ENCODE data around the gene SYDE2.
"Not testable (repeated sequence)": the region's sequence is repeated elsewhere in the genome, so short reads cannot be mapped to it uniquely, and the experiment has no call there.

Gene SYDE2

DNA sequence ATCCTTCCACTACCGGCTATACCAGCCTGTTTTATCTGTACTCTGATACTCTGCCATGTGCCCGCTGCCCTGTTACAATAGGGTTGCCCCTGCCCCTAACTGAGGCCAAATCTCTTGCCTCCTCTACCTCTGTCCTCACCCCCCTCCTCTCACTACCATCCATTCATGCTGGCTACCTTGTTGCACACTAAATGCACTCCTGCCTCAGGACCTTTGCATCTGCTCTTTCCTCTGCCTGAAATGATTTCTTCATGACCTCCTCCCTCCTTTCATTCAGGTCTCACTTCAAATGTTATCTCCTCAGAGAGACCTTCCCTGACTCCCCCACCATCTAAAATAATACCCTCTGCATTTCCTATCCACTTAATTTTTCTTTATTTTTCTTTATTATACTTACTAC lies 7.7 kb upstream of the SYDE2 start:
- no peak for DNase-seq

DNA sequence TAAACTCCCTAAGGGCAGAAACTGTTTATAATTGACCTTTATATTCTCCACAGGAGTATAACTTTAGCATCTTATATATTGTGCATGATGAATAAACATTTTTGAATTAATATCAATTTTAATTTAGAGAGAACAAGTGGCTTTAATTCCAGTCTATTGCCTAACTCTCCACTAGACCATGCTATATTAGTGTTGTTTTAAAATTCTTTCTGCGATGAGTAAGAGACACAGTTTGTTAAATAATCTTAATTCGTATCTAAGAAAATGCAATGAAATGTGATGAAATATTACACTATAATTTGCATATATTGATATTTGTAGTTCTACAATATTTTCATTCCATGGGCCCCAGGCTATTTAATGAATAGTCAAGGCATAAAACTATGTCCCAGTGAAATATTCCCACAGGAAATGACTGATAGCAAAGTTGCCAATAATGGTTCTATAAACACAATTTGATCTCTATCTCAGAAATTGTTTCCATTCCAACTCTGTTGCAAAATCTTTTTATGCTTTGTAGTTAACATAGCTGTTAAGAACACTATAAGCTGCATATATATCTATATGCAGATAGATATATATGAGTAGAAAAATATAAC lies 2.9 kb upstream of the SYDE2 start:
- DNase-seq, result peak; percentile 54

GRCh38 chr1:85202864-85203255 lies 2.0 kb upstream of the SYDE2 start:
- DNase-seq, result no peak

DNA sequence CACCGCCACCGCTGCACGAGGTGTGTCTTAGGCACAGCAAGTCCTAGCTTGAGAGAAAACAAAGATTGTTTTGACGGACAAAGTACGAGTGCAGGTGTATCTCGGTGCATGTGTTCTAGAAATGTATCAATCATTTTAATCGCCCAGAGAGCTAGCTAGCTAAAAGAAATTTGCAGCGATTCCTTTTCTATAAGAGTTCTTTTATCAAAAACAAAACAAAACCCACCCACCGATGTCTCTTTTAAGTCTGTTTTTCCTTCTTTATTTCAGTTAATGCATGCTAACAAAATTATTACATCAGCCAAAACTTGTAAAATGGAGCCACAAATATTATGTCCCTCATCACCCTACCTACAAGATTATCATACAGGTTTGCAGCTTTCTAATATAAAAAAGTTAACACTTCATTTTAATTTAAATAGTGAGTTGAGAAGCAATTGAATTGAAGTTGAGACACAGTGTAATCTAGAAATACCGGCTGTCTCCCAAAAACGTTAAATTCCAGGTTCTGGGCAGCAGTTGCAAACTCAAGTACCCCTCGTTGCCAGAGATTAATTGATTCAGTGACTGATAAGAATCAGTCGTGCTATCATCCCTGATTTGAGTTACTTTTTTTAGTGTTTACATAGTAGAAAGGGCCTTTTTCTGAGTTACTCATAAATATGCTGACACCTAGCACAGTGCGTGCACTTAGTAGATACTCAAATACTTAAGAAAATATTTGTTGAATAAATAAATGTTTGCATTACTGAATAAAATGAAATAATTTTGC lies 1.5 kb upstream of the SYDE2 start:
- no peak for DNase-seq

DNA sequence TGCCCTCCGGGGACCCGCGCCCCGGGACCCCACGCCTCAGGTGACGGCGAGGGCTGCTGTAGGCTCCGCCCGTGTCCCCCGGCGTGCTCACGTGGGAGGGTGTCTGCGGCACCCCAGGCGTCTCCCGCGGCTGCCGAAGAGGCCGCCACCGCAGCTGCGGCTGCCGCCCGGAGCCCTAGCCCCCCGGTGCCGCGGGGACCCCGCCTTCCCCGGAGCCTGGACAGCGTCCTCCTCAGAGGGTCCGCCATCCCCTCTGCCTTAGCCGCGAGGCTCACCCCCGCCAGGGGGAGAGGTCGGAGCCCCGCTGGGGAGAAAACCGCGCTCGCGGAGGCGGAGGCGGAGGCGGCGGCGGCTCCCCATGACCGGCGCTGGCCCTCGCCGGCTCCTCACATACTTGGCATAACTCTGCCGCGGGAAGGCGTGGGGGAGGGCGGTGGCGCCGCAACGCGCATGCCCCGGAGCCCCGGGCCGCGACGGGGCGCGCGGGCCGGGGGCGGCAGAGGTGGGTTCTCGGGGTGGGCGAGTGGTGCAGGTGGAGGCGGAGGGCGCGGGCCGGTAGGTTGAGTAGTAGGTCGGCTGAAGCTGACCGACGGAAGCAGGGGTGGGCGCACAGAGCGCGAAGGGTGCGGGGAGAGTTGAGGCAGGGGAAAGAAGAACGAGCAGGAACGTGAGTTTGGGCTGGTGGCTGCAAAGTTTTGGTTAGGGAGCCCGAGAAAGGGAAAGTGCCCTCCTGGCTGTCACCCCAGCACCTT lies 700 bp upstream of the SYDE2 start:
- DNase-seq, result peak; percentile 79

DNA sequence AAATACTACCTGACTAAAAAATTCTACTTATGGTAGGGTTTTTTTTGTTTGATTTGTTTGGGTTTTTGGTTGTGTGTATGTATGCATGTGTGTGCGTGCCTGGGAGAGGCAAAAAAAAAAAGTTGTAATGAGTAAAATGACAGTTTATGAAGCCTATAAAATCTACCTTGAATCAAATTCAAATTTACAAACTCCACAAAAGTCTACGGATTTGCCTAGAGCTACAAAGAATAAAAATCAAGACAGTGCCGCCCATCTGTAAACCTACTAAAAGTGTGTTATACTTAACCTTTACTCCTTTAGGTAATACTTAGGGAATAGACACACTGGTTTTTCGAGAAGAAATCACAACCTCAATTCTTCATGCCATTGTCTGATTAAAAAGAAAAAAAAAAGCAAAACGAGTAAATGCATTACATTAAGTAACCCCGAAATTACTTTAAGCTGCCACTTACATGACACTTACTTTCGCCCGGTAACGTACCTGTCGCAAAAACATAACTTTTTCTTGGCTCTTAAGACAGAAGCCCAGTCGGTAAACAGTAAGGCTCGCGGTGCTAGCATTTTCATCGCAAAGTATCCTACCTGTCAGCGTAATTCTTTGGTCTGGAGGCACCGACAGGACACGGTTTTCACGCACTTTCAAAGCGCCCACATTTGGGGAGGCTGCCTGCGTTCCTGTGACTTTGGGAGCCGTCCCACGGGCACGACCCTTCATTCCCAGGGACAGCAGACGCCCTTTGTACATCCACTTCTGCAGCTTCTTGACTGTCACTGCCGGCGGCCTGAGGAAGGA lies 951 bp downstream of the SYDE2 start:
- no peak for DNase-seq

DNA sequence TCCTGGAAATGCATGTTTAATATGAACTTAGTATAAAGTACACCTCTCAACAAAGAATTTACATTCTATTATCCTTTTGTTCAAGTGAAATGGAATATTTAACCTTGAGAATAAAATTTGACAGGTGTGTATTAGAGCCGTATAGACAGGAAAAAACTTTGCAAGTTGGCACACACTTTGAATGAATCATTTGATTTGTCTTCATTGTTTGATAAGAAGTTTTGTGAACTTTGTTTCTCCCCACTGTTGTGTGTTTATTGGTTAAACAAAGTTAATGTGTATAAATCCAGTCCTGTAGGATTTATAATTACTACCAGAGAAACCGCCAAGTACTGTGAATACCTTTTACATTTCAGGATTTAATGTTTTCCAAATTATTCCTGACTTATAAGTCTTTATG lies 2.0 kb downstream of the SYDE2 start:
- no peak for DNase-seq

- no peak for DNase-seq
These were observed 4.5 kb downstream of the SYDE2 start for GRCh38 chr1:85196358-85196757.

DNA sequence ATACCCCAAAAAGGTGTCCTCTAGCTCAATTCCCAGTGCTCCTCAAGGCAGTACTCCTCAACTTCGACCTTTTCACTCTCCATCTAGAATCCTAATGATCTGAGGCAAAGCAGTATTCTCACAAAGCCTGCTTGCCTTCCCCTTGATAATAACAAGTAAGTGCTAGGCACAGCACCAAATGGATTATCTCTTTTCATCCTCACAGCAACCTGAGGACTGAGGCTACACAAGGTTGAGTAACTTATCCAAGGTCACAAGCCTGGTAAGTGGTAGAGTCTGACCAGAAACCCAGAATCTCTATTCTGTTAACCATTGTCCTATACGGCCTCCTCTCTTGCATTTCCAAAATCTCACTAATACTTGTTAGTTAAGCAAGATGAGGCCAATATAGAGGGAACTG lies 5.1 kb downstream of the SYDE2 start:
- DNase-seq, result no peak

DNA sequence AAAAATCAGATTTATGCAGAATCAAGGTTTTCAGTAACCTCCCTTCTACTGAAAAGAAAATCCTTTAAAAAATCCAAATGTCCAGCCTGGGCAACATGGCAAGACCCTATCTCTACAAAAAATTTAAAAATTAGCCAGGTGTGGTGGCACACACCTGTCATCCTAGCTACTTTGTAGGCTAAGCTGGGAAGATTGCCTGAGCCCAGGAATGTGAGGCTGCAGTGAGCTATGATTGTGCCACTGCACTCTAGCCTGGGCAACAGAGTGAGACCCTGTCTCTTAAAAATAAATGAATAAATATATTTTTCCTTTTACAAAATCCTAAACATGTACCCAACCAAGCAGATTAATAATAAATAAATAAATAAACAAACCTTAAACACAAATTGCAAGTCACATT lies 8.7 kb downstream of the SYDE2 start:
- not testable (repeated sequence) for DNase-seq

GRCh38 chr1:85189120-85189519 lies 11.7 kb downstream of the SYDE2 start:
- DNase-seq, result no peak

GRCh38 chr1:85188530-85188929 lies 12.3 kb downstream of the SYDE2 start:
- DNase-seq, result no peak

- DNase-seq, result not testable (repeated sequence)
These were observed 13.8 kb downstream of the SYDE2 start for GRCh38 chr1:85187021-85187420.

- DNase-seq, result no peak
These were observed 16.6 kb downstream of the SYDE2 start for GRCh38 chr1:85184245-85184644.

GRCh38 chr1:85182700-85183099 lies 18.1 kb downstream of the SYDE2 start:
- DNase-seq, result no peak

DNA sequence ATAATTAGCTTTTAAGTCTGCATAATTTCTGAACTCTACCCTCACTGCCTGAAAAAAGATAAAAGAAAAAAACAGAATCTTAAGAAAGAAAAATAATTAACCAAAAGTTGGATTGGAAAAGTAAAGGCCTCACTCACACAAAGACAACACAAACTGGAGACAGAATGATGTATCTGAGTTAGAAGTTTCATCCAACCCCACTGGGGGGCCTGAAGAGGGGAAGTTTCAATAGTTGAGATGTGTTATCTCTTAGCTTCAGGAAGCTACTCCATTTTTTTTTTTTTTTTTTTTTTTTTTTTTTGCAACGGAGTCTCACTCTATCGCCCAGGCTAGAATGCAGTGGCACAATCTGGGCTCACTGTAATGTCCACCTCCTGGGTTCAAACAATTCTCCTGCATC lies 19.9 kb downstream of the SYDE2 start:
- no peak for DNase-seq

GRCh38 chr1:85179522-85179921 lies 21.3 kb downstream of the SYDE2 start:
- DNase-seq, result no peak

DNA sequence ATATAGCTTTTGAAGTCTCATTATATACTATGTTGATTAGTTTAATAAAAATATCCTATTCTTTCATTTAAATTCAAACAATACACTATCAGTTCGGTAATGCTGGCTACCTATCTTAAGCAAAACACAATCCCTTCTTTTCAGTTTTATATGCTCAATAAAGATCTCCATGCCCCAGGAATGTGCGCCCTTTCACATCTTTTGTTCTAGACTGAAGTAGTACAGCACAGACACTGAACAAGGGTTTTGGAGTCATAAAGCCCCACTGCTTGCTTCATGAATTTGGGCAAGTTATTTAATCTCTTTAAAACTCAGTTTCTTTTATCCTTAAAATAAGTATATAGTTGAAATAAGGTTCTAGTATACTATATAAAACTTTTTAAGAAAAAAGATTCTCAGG lies 22.4 kb downstream of the SYDE2 start:
- DNase-seq, result no peak

GRCh38 chr1:85174503-85174902 lies 26.3 kb downstream of the SYDE2 start:
- peak; percentile 2 for DNase-seq

DNA sequence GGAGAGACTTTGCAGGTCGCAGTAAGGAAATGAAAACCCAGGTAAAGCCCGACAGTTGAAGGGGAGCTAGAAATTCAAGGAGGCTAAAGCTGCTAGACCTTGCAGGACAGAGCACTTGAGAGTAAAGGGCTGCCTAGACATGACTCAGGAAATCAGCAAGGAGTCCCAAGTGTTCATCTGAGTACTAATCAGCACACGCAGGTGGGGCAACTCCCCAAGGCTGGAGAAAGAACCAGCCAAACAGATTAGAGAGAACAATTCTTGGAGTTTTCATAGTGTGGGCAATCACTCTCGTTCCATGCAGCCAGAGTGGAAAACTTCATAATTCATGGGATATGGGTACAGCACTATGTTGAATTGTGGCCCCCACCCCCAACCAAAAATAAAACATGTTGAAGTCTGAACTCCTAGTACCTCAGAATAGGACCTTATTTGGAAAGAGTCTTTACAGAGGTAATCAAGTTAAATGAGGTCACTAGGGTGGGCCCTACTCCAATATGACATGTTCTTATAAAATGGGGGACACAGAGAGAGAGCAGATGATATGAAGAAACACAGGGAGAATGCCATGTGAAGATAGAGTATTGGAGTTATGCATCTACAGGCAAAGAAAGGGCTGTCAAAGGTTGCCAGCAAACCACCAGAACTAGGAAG lies 28.0 kb downstream of the SYDE2 start:
- DNase-seq, result no peak

DNA sequence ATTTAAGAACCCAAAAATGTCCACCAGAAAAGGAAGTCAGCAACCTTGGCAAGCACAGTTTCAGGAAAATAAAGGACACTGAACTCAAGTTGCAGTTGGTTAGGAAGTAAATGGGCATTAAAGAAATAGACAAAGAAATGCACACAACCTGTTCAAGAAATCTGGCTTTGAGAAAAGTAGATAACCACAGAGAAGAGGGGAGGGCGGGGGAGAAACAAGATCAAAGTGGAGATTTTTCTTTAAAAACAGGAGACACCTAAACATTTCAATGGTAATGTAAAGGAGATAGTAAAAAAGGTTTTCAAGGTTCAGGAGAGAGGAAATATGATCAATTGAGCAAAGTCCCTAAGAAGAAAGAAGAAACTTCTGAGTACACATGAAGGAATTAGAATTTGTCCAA lies 29.1 kb downstream of the SYDE2 start:
- DNase-seq, result no peak

- DNase-seq, result no peak
These were observed 31.9 kb downstream of the SYDE2 start for GRCh38 chr1:85168884-85169283.
